BE2C (cell line): ENCODE results near the gene HYKK. TPM values are rescaled to one million over a fixed set of nuclear protein-coding genes. Genes with fewer than 3 reads are reported as not detected.

Experiments used
- DNase-seq: peaks from one replicate; pipeline ENCODE4 v3.0.0-alpha.2; 2020
- H3K27me3 ChIP-seq: fragments of 250-450 bp; sonication (Bioruptor Pico); 2 replicates; pipeline ENCODE4 v1.5.1; 2020; ENCODE audit warnings: mild to moderate bottlenecking
- H3K36me3 ChIP-seq: fragments of 250-450 bp; sonication (Bioruptor Pico); 2 replicates; pipeline ENCODE4 v1.5.1; 2020; ENCODE audit warnings: mild to moderate bottlenecking
- H3K4me1 ChIP-seq: fragments of 250-450 bp; sonication (Bioruptor Pico); 2 replicates; pipeline ENCODE4 v1.5.1; 2020
- H3K4me3 ChIP-seq: 2 replicates; pipeline ENCODE4 v1.5.1; 2011; ENCODE audit warnings: low read depth, low read length
- H3K9me3 ChIP-seq: fragments of 250-450 bp; sonication (Bioruptor Pico); 2 replicates; pipeline ENCODE4 v1.5.1; 2020
- CTCF ChIP-seq: IDR thresholded peaks from 2 replicates; pipeline ENCODE4 v1.5.1; 2012; ENCODE audit warnings: mild to moderate bottlenecking, low read depth, low read length
- polyA plus RNA-seq: library from polyadenylated mRNA; unstranded; fragments of >200 nt; gene quantifications from one replicate; pipeline ENCODE4 v1.2.1, GENCODE V29; 2012; ENCODE audit warnings: low read depth, missing spikeins; ENCODE audit not compliant: insufficient read length, insufficient read depth

The HYKK gene
- polyA plus RNA-seq = 0.32 TPM

- H3K4me1 ChIP-seq = peaks cover 3% of the 10 kb centered on the region; the same call in 1 of the 2 replicates
- peak; percentile 96 for DNase-seq
- TF ChIP-seq CTCF = peak; percentile 22; the same call in 1 of the 2 replicates
These were observed at the start of gene HYKK for GRCh38 chr15:78506971-78507830. Gene HYKK, plus strand, starts transcription at chr15:78507577. Its CDS starts 5,512 bp downstream, at chr15:78513089.

GRCh38 chr15:78460737-78461136 lies 46.6 kb upstream of the HYKK start:
- no peak overlapping the region for H3K4me3 ChIP-seq
- no peaks in the 10 kb centered on the region for H3K27me3 ChIP-seq
- DNase-seq = no peak
- peaks cover 27% of the 10 kb centered on the region for H3K4me1 ChIP-seq
- H3K36me3 ChIP-seq = peaks cover 29% of the 10 kb centered on the region
- TF ChIP-seq CTCF = no peak
- no peaks in the 10 kb centered on the region for H3K9me3 ChIP-seq

More at GRCh38 chr15:78506971-78507830, at the start of gene HYKK:
- H3K9me3 ChIP-seq = no peaks in the 10 kb centered on the region
- H3K36me3 ChIP-seq = no peaks in the 10 kb centered on the region; the same call in 1 of the 2 replicates
- H3K4me3 ChIP-seq = peak within 1 kb of the TSS; percentile 65
- peaks cover 10% of the 10 kb centered on the region for H3K27me3 ChIP-seq

- no peak overlapping the region for H3K4me3 ChIP-seq
- no peak for DNase-seq
- H3K27me3 ChIP-seq = no peaks in the 10 kb centered on the region
- no peaks in the 10 kb centered on the region for H3K9me3 ChIP-seq
- peaks cover 21% of the 10 kb centered on the region for H3K4me1 ChIP-seq
- peaks cover 35% of the 10 kb centered on the region for H3K36me3 ChIP-seq
- TF ChIP-seq CTCF = no peak
These were observed 46.0 kb upstream of the HYKK start for GRCh38 chr15:78461171-78461888.

- no peak for DNase-seq
- Histone ChIP-seq H3K4me1 (no peaks in the 10 kb centered on the region), H3K36me3 (peaks cover 75% of the 10 kb centered on the region), H3K9me3 (no peaks in the 10 kb centered on the region), H3K4me3 (no peak overlapping the region), H3K27me3 (no peaks in the 10 kb centered on the region)
- TF ChIP-seq CTCF = no peak
These were observed 38.3 kb upstream of the HYKK start for GRCh38 chr15:78469031-78469430.

- peaks cover 74% of the 10 kb centered on the region for H3K36me3 ChIP-seq
These were observed 30.1 kb upstream of the HYKK start for GRCh38 chr15:78477295-78477694.

More at GRCh38 chr15:78477295-78477694, 30.1 kb upstream of the HYKK start:
- no peaks in the 10 kb centered on the region for H3K27me3 ChIP-seq
- no peak for DNase-seq
- no peaks in the 10 kb centered on the region for H3K9me3 ChIP-seq
- H3K4me3 ChIP-seq = no peak overlapping the region
- no peak for TF ChIP-seq CTCF
- no peaks in the 10 kb centered on the region for H3K4me1 ChIP-seq
